Mucosa of gallbladder (tissue), 1 donor: ENCODE data around the gene ZBTB34. TPM values are rescaled to one million over a fixed set of nuclear protein-coding genes. Genes with fewer than 3 reads are reported as not detected.

Source experiments
- DNase-seq: peaks from one replicate; pipeline ENCODE4 v3.0.0-alpha.2; 2020; ENCODE audit warnings: low spot score
- total RNA-seq: library from RNA; stranded (reverse); gene quantifications from one replicate; pipeline ENCODE4 v1.2.1, GENCODE V29; 2021
- donor health status: DM: no; HTN: no; CAD: no.

The ZBTB34 gene
- total RNA-seq, 1 donor from 2014 or later = 9.8 TPM

DNA sequence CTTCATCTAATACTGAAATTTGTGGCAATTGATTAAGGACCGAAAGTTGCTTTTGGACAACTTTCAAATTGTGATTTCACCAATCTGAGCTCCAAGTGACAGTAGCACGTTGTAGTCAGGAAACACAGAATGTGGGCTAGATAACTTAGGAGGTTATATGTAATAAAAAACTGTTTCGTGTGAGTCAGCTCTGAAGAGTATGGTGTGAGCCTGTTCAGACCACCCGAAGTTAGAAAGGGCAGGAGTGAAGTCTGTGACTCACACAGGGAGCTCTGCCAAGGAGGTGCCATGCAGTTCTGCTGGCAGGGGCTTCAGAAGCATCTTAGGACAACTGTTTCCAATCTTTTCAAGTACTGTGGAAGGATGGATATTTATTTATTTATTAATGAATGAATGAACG is 16.4 kb upstream of the ZBTB34 start:
- no peak for DNase-seq

DNA sequence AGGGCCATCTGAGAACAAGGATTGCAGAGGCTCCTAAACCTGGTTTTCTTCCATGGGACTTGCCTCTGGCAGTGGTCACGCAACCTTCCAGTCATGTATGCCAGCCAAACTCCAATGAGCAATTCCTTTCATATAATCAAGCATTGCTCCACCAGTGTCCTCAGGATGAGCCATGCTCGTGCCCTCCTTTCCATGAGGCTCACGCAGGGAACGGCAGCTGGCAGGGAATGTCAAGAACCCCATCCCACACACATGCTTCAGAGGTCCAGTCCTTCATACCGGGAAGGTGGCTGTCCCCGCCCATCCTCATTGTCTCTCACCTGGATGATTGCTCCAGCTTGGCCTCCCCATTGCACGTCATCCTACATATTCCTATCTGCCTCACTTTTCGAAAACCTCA is 13.4 kb upstream of the ZBTB34 start:
- no peak for DNase-seq

DNA sequence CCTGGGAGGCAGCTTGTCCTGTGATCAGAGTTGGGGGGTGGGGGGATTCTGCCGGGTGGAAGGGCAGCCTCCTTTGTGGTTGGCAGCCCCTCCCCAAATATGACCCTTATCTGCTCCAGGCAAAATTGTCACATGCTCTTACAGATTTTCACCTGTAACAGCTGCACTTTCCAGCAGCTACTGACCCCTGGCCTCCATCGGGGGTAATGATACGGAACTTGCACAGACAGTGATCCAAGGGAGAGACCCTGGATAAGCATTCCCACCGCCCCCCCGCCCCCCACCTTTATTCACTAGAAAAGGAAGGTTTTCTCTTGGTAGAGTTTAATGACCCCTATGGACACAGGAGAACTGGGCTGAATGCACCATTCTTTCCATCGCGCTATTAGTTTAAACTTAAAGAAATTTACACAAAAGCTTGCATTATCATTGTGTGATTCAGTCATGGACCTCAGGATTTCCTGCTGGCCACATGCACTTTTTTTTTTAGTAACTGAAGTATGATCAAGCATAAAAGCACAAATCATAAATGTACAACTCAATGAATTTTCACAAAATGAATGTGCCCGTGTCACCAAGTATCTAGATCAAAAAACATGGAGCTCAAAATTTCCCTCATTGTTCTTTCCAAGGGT is 10.7 kb upstream of the ZBTB34 start:
- no peak for DNase-seq

DNA sequence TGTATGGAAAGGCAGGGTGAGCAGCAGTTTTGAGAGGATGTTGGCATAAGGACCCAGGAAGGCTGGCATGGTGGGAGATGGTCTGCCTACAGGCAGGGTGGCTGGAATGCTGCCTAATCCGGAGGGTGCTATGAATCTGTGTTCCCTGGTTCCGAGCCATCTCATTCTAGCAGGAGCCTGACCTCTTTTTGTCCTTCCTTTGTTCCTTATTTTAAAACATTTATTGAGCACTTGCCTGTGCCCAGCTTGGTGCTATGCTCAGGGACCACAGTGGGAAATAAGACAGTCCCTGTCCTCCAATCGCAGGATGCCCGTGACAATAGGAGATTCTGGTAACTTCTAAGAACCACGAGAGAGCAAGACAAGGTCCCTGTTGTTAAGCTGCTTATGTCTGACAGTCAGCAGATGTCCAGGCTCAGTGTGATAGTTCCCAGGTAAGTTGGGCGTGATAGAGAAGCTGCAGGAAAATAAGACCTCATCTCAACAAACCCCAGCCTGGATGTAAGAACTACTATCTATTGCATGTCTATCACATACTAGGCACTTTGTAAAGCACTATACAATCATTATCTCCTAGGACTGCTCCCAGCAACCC is 9.1 kb upstream of the ZBTB34 start:
- DNase-seq = no peak

DNA sequence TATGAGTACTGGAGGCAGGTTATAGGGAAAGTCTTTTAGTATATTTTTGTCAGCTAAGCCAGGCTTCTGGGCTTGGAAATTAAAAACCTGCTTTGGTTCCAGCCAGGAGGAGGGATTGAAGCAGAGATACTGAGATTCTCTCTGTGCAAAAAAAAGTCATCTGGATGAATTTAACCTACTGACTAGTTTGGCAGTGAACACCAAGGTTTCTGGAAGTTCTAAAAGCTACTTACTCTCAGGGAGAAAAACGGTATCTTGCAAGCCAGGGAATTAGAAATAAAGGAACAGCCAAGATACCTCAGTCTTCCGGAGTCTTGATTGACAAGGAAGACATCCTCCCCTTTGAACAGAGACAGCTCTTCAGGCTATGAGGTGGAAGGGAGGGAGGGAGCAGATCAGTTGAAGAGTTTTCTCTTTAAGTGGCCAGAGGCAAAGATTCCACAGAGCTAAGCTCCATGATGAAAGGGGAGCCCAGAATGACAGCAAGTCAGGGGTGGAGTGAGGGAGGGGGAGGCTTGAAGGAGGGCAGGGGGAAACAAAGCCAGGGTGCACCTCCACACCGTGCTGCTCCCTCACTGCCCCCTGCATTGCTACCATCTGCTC is 8.3 kb upstream of the ZBTB34 start:
- DNase-seq = no peak

DNA sequence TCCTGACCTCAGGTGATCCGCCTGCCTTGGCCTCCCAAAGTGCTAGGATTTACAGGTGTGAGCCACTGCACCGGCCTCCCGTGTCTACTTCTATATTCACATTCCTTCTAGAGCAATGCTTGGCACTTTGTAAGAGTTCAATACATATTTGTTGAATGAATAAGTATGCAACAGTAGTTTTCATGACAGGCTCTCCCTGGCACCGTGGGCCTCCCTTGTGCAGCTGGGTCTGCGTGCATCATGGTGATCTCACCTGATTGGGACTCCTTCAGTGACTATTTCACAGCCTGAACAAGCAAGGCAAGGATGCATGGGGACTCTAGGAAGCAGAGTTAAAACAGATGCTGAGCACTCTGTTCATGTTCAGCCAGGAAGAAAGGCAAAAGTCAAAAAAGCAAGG is 6.8 kb upstream of the ZBTB34 start:
- no peak for DNase-seq

DNA sequence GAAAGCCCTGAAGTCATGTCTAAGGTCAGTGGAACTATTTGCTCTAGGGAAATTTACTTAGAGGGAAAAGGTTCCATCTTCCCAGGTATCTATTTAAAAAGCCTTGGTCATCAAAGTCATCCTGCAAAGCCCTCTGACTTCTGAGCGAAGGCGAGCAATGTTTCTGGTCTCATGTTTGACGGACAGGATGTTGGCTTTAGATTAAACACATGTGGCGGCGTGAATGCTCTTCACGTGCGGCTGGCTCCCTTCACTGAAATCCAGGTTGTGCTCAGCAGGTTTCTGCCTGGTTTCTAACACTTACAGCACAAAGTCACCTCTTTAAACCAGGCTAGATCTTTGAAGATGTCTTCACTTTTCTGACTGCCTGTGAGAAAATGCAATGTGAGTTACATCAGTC is 5.7 kb upstream of the ZBTB34 start:
- DNase-seq = no peak

DNA sequence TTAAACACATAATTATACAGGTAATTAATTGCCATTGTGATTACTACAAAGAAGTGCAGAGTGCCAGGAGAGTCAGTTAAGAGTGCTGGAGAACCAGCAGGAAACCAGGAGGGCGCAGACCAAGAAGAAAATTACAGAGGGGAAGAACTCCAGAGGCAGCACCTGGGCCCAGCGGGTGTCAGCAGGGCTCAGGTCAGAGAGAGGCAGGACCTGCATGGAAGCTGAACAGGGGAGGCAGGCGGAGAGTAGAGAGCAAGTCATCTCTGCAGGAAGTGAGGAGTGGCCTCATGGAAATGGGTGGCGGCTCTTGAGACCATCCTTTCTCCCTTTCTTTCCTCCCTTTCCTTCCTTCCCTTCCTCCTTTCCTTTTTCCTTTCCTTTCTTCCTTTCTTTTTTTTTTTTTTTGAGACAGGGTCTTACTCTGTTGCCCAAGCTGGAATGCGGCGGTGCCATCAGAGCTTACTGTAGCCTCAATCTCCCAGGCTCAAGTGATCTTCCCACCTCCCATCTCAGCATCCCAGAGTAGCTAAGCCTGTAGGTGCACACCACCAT is 4.0 kb upstream of the ZBTB34 start:
- DNase-seq = no peak

DNA sequence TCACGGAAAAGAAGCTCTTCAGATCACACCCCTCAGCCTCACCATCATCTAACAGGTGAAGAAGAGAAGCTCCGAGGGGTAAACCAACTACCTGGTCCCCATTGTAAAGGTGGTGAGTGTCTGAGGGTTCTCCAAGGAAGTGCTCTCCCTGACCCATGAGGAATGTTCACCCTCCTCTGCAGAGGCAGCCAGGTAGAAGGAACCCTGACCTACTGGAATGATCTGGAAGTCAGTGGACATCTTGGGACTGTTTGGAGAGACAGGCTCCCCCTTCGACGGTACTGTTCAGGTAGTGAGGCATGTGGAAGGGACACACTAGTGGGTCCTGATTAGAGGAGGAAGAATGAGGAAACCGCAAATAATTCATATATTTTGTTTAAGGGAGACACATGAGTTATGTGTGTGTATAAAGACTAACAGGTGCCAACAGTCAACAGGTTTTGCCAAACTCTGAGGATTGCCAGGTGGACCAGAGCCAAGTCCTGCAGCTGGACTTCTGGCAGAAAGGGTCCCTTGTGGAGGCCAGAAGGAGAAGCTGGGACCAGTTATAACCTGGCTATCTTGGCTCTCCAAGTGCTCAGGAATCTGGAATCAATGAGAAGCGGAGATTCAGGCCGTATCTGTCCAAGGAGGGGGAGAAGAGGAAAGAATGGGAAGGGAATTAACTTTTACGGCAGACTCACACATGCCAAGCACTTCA is 3.0 kb upstream of the ZBTB34 start:
- peak; percentile 37 for DNase-seq

DNA sequence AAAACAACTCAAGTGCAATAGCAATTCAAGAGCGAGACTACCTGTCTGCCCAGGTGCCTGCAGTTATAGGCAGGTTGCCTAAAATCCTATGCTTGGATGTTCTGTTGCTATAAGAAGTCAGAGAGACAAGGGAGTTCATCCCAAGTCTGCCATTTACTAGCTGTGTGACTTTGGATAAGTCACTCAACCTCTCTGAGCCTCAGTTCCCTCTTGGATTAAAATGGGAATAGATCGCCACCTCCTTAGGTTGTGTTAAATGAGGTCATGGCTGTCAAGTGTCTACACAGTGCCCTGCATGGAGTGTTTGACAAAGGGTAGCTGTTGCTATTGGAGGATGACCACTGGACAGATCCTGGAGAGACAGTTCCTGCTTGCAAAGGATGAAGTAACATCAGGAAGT is 1.3 kb upstream of the ZBTB34 start:
- no peak for DNase-seq

DNA sequence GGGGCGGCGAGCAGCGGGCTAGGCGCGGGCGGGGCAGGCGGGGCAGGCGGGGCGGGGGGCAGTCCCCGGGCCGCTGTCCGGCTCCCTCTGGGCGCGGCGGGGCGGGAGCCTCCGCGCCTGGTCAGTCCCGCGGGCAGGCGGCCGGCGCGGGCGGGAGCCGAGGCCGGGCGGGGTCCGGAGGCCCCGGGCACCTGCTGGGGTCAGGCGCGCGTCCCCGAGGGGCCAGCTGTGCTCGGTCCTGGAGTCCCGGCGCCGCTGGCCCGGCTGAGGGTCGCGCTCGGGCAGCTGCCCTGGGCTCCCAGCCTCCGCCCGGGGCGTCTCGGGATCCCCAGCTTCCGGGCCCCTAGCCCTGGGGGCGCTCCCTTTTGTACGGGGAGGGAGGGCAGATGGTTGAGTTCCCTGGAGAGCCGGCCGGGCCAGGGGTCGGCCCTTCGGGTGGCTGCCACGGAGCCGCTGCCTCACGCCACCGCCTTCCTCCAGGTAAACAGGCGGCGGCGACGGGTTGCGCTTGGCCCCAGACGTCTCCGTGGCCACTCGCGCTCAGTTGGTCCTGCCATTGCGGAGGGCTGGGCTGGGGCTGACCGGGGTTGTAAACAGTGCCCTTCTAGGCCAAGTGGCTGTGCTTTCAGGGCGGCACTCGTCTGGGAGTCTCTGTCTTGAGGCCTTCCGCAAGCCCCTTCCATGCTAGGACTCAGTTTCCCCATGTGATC is 473 bp downstream of the ZBTB34 start:
- DNase-seq = no peak

DNA sequence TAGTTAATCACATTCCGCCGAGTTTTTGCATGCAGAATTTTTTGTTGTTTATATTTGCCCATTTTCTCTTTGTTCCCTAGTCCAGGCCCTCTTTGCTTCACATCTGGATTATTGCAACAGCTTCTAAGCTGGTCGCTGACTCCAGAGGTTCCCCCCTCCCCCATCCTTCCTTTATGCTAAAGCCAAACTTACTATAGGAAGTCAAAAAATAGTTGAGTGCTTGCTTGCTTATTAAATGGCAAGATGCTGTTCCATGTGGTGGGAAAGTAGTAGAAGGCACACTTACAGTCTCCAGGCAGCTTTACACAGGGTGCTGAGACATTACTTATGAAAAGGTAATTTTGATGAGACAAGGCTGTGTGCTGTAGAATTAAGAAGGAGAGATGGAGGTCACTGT is 1.3 kb downstream of the ZBTB34 start:
- no peak for DNase-seq

DNA sequence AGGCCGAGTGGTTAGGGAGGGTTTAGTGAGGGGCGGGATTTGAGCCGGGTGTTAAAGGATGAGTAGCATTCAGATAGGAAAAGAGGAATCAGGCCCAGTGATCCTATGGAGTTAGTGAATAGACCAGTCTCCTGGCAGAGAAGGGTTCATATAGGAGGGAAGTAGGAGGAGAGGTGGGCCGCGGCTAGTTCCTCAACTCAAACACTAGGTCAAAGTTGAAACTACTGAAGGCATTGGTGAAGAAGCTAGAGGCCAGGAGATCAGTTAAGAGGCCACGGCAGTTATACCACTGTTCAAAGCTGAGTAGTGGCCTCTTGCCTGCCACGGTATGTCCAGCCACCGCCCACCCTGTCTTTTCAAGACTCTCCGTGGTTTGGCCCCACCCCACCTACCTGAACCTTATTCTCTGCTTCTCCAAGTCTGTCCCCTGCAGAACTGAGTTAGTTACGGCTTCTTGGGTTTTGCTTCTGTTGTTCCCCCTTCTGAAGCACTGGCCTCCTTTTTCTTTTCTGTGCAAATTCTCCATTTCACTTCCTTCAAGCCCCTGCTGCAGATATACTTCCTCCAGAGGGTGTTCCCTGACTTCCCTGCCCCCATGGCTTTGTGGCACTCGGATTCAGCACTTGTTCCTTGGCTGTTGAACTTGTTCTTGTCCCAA is 1.8 kb downstream of the ZBTB34 start:
- DNase-seq = no peak

DNA sequence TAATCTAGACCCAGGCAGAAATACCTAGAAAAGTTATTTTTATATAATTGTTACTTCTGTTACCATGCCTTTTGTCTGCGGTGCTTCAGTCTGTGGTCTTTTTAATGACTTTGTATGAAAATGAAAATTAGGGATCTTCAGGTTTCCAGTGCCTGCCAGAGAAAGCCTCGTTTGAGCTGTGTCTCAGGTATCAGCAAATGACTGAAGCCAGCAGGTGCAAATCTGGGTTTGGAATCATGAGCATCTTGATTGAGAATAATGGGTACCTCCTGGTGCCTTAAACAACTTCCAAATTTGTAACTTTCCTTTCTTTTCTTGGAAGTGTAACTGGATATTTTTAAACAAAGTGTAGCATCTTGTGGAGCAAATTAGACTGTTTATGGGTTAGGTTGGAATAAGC is 4.3 kb downstream of the ZBTB34 start:
- DNase-seq = no peak

DNA sequence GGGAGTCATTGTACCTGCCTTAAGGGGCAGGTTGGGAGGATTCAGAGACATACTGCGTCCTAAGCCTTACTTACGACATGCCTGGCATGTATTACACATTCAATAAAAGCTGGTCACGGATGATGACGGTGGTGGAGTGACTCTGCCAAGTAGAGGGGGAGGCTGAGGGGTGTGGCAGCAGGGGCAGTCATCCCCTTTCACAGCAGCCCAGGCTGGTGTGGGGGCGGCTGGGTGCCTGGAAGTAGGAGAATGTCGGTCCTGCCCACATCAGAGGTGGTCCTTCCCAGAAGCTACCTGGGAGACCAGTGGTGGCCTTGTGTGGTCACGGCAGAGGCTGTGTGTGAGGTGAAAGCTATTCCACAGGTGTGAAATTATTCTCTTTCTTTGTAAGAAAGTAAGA is 8.9 kb downstream of the ZBTB34 start:
- no peak for DNase-seq

DNA sequence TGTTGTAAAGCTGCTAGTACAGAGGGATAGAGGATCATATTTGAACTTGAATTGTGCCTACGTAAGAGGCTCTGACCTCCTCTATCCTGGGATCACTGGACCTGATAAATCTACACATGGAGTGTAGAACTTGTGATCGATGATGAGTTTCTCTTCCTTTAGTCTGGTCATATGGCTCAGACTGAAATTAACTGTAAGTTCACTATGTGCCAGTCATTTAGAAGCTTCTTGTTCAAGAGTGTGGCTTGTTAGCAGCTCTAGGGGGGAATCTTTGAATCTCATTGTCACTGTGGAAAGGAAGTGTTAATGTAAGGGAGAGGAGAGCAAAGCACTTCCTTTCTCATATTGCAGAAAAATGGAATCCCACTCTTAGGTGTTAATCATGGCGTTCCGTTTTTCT is 12.1 kb downstream of the ZBTB34 start:
- no peak for DNase-seq

DNA sequence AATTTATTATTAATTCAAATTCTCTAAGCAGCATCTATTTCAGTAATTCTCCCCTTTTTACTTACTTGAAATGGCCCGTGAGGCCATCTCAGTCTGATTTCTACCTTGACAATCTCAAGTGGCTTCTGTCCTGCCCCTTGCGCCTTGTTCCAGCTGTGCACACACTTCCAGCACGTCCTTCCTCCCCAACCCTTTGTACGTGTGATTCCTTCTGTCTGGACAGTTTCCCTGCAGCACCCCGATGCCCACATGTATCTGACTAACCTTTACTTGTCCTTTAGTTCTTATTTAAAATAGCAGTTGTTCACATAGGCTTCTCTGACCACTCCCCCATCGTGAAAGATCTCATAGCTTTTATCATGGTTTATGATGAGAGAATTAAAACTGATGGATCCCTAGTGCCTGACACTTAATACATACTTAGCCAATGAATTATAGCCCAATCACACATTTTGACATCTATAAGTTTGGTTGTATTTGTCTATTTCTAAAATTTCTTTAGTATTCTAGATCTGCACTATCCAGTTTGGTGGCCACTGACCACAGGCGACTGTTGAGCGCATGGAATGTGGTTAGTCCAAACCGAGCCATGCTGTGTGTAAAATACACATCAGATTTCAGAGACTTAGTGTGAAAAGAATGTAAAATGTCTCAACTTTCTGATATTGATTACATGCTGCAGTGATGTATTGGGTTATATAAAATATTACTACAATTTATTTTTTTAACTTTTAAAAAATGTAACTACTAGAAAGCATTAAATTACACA is 14.3 kb downstream of the ZBTB34 start:
- no peak for DNase-seq

DNA sequence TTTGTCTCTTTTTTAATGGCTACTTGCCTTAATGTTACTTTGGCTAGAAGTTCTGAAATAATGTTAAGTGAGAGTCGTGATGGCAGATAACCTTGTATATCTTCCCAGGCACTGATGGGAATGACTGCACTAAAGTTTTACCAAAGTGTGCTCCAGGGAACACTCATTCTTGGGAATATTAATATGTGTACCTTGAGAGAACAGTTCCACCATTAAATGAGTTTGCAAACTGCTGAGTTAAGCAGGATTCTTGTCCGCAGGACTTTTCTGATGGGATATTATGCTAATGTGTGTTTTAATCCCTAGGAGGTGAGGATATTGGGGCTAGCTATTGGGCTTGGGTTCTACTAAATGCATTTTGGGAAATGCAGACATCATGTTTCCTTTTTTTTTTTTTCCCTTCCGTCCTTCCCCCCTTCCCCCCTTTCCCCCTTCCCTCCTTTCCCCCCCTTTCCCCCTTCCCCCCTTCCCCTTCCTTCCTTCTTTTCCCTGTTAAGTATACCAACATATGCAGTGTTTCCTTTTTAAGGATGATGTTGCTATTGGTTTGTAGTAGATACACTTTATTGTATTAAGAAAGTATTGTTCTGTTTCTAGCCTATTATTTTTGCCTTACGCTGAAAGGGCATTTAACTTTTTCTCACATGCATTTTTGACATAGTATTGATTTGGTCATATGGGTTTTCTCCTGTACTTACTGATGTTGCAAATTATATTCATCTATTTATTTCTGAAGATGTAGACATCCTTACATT is 15.5 kb downstream of the ZBTB34 start:
- DNase-seq = no peak

DNA sequence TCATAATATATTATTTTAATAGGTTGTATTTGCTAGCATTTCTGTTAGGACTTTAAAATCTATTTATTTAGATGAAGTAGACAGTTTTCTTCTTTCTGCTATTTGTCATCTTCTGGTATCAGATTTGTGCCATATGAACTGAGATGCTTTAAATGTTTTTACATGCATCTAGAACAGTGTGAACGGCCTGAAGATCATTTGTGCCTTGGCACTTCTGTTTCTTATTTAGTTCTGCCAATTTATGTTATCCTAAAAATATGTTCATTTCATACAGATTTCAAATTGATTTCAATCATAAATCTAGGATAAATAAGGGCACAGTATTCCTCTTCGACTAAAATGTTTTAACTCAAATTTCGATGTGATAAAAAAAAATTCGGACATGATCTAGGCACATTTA is 16.1 kb downstream of the ZBTB34 start:
- DNase-seq = no peak

DNA sequence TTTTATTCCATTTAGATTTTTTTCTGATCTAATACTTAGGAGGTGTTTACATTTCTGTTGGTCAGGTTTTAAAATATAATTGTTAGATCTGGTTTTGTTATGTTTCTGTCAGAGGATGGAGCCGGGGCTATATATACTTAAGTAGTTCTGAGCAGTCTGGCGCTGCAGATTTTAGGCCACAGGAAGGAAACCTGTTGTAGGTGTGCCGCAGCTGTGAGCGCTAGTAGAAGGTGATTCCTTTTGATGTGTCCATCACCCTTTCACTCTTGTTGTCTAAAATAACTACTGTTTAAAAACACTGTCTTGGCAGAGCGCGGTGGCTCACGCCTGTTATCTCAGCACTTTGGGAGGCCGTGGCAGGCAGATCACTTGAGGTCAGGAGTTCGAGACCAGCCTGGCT is 17.0 kb downstream of the ZBTB34 start:
- no peak for DNase-seq
